Measurements from ENCODE around the gene CCDC80.

- TF ChIP-seq CTCF (IDR thresholded peaks at IDR 0.05): no peak
- TF ChIP-seq POLR2A (IDR thresholded peaks at IDR 0.05): no peak
Measured at GRCh38 chr3:112555535-112556170, 85.3 kb downstream of the CCDC80 start.

All from lower leg skin (tissue), 3 donors.